ENCODE results near the gene SLCO3A1. TPM values are rescaled to one million over a fixed set of nuclear protein-coding genes. Genes with fewer than 3 reads are reported as not detected.

SLCO3A1 gene
- total RNA-seq, 1 experiment from 2014 or later: 37.8 TPM

DNA sequence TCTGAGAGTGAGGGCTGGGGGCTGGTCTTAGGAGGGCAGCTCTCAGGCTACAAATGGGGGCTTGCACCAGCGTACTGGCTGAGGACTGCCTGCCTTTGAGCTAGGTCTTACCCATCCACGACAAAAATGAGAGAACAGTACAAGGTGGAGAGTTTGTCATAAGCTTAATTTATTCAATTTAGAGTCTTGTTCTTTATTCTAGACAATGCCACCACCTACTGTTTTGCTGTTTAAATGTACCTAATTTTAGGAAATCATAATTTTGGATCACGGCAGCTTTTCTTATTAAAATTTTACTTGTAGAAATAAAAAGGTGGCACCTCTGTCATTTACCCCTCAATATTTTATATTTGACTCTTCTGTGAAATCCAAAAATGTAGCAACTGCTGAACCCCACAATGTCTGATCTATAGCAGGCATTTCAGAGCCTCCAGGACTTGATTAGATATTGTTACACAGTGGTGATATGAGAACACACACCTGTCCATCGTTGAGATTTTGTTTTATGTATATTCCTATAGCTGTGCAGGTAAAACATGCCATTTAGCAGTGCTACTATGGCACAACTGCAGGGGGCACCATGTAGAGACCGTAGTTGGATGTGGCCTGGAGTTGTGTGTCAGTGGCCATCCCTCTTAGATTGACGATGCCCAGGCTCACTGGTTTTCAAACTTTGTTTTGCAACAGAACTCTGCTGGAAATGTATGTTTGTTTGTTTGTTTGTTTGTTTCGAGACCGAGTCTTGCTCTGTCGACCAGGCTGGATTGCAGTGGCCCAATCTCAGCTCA is 88.6 kb downstream of the SLCO3A1 start:
- TF ChIP-seq, protein P1, sequence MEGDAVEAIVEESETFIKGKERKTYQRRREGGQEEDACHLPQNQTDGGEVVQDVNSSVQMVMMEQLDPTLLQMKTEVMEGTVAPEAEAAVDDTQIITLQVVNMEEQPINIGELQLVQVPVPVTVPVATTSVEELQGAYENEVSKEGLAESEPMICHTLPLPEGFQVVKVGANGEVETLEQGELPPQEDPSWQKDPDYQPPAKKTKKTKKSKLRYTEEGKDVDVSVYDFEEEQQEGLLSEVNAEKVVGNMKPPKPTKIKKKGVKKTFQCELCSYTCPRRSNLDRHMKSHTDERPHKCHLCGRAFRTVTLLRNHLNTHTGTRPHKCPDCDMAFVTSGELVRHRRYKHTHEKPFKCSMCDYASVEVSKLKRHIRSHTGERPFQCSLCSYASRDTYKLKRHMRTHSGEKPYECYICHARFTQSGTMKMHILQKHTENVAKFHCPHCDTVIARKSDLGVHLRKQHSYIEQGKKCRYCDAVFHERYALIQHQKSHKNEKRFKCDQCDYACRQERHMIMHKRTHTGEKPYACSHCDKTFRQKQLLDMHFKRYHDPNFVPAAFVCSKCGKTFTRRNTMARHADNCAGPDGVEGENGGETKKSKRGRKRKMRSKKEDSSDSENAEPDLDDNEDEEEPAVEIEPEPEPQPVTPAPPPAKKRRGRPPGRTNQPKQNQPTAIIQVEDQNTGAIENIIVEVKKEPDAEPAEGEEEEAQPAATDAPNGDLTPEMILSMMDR (conservative IDR thresholded peaks at IDR 0.05): peak; percentile 50; the same call in 1 of the 2 replicates
- TF ChIP-seq EZH2 (IDR thresholded peaks at IDR 0.05; ENCODE audit: low read depth): no peak
- Histone ChIP-seq H3K9me3 (ENCODE audit: insufficient read depth, low read depth) (no peaks in the 10 kb centered on the region), H3K4me1 (replicated peaks; ENCODE audit: insufficient read depth) (peaks cover 75% of the 10 kb centered on the region), H3K36me3 (ENCODE audit: low read depth) (no peaks in the 10 kb centered on the region), H3K27me3 (ENCODE audit: insufficient read depth, low read depth) (no peaks in the 10 kb centered on the region), H3K4me3 (peak overlapping the region; percentile 51), H2AFZ (no peak overlapping the region), H3K79me2 (ENCODE audit: low read depth) (peaks cover 86% of the 10 kb centered on the region), H3K27ac (peak overlapping the region; percentile 100), H3F3A (ENCODE audit: insufficient read depth, low read depth) (peaks cover 48% of the 10 kb centered on the region), H3K9me2 (ENCODE audit: insufficient read depth) (no peaks in the 10 kb centered on the region), H4K20me1 (ENCODE audit: insufficient read depth) (no peaks in the 10 kb centered on the region), H3K4me2 (peak overlapping the region; percentile 80)
- no peak for DNase-seq
- ChIA-PET POLR2A (ENCODE audit: unreplicated experiment) (interaction anchor here (0.5 to 0.9 kb wide), 3 partner anchors 51 to 940 kb away, joined by 4 to 21 read pairs (median 6); no protein-coding TSS in a partner anchor), CTCF (interaction anchor here (1.0 to 2.1 kb wide), 7 partner anchors 35 to 979 kb away, joined by 3 to 10 read pairs (median 6); no protein-coding TSS in a partner anchor)
- BruUV-seq (replicated peaks): TSS peak; percentile 40
- intact Hi-C loops (cut with micrococcal nuclease; ENCODE audit: unreplicated experiment): loop anchor here (1.0 to 10.0 kb wide), 7 partner anchors 51 to 703 kb away; no protein-coding TSS in a partner anchor

DNA sequence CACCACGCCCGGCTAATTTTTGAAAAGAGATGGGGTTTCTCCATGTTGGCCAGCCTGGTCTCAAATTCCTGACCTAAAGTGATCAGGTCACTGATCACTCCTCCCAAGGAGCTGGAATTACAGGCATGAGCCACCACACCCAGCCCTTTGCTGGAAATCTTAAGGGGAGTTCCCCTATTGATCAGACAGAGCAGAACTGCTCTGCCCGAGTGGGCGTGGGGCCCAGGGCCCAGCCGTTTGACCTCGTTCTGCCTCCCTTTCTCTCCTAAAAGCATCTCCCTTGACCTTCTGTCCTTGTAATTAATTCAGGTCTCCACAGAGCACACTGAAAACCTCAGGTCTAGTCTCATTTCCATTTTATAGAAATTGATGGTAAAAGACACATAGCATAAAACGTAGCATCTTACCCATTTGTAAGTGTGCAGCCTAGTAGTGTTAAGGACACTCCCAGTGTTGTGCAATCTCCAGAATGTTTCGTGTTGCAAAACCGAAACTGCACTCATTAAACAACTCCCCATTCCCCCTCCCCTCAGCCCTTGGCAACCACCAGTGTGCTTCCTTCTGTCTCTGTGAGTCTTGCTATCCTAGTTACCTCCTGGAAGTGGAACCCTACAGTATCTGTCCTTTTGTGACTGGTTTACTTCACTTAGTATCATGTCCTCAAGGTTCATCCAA is 89.3 kb downstream of the SLCO3A1 start:
- peaks cover 82% of the 10 kb centered on the region for H3K4me1 ChIP-seq (replicated peaks; ENCODE audit: insufficient read depth)
- H4K20me1 ChIP-seq (ENCODE audit: insufficient read depth): no peaks in the 10 kb centered on the region
- H3K4me2 ChIP-seq: peak overlapping the region; percentile 80
- H3F3A ChIP-seq (ENCODE audit: insufficient read depth, low read depth): peaks cover 56% of the 10 kb centered on the region
- TF ChIP-seq EZH2 (IDR thresholded peaks at IDR 0.05; ENCODE audit: low read depth): no peak
- TF ChIP-seq, protein P1 (conservative IDR thresholded peaks at IDR 0.05): no peak
- H3K27ac ChIP-seq: peak overlapping the region; percentile 100
- intact Hi-C loops (cut with micrococcal nuclease; ENCODE audit: unreplicated experiment): loop anchor here (1.0 to 10.0 kb wide), 8 partner anchors 22 to 702 kb away; no protein-coding TSS in a partner anchor
- H3K79me2 ChIP-seq (ENCODE audit: low read depth): peaks cover 87% of the 10 kb centered on the region
- peak; percentile 79 to 97 for DNase-seq
- no peaks in the 10 kb centered on the region for H3K9me2 ChIP-seq (ENCODE audit: insufficient read depth)
- H3K27me3 ChIP-seq (ENCODE audit: insufficient read depth, low read depth): no peaks in the 10 kb centered on the region
- no peaks in the 10 kb centered on the region for H3K9me3 ChIP-seq (ENCODE audit: insufficient read depth, low read depth)
- BruUV-seq (replicated peaks): no TSS peak
- H2AFZ ChIP-seq: no peak overlapping the region
- CTCF ChIA-PET: interaction anchor here (1.1 to 1.4 kb wide), 2 partner anchors 75 to 87 kb away, joined by 5 to 7 read pairs; no protein-coding TSS in a partner anchor
- POLR2A ChIA-PET (ENCODE audit: unreplicated experiment): interaction anchor here (0.6 to 0.9 kb wide), 2 partner anchors 87 to 406 kb away, joined by 3 to 6 read pairs; no protein-coding TSS in a partner anchor
- H3K4me3 ChIP-seq: peak overlapping the region; percentile 51
- no peaks in the 10 kb centered on the region for H3K36me3 ChIP-seq (ENCODE audit: low read depth)

DNA sequence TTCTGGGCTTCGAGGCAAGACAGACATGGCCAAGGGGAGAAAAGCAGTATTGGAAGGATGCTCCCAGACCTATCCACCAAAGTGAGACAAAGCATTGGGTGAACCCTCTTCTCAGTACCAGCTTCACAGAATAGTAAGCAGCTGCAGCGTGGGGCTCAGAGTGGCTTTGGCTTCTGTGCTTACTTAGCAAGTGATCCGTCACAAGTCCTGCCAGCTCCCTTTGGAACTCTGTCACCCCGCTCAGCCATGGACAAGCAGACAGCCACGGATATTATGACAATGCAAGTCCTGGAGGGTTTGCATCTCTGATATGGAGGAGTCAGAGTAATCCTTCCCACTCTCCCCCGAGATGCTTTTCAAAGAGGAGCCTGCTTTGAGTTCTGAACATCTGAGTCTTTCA is 90.8 kb downstream of the SLCO3A1 start:
- Histone ChIP-seq H3K4me2 (no peak overlapping the region), H3K9me3 (ENCODE audit: insufficient read depth, low read depth) (no peaks in the 10 kb centered on the region), H3K4me3 (no peak overlapping the region), H3K27me3 (ENCODE audit: insufficient read depth, low read depth) (no peaks in the 10 kb centered on the region), H3K9me2 (ENCODE audit: insufficient read depth) (no peaks in the 10 kb centered on the region), H3K27ac (peak overlapping the region; percentile 100), H3K4me1 (replicated peaks; ENCODE audit: insufficient read depth) (peaks cover 94% of the 10 kb centered on the region), H2AFZ (no peak overlapping the region), H3F3A (ENCODE audit: insufficient read depth, low read depth) (peaks cover 70% of the 10 kb centered on the region), H4K20me1 (ENCODE audit: insufficient read depth) (no peaks in the 10 kb centered on the region), H3K36me3 (ENCODE audit: low read depth) (no peaks in the 10 kb centered on the region), H3K79me2 (ENCODE audit: low read depth) (peaks cover 81% of the 10 kb centered on the region)
- no peak for DNase-seq
- intact Hi-C loops (cut with micrococcal nuclease; ENCODE audit: unreplicated experiment): loop anchor here (5.0 to 10.0 kb wide), 2 partner anchors 237 to 700 kb away; no protein-coding TSS in a partner anchor
- ChIA-PET CTCF (no interaction called here), POLR2A (ENCODE audit: unreplicated experiment) (interaction anchor here (0.6 kb wide), 1 partner anchor 104 kb away, joined by 7 read pairs; no protein-coding TSS in a partner anchor)
- no TSS peak for BruUV-seq (replicated peaks)
- TF ChIP-seq, protein P1 (conservative IDR thresholded peaks at IDR 0.05): no peak
- no peak for TF ChIP-seq EZH2 (IDR thresholded peaks at IDR 0.05; ENCODE audit: low read depth)

Data from PC-9 (cell line).